GM10266 (cell line): ENCODE data around the gene SUPT6H.

ENCODE experiments used
- DNase-seq: peaks from one replicate; pipeline ENCODE4 v3.0.0; 2012; ENCODE audit errors: extremely low spot score
- TF ChIP-seq, protein P1 (sequence below): IDR thresholded peaks from 2 replicates; pipeline ENCODE4 v1.5.1; 2012; ENCODE audit warnings: mild to moderate bottlenecking, low read depth; ENCODE audit not compliant: control insufficient read depth, insufficient read depth; ENCODE audit errors: missing control alignments

SUPT6H gene

DNA sequence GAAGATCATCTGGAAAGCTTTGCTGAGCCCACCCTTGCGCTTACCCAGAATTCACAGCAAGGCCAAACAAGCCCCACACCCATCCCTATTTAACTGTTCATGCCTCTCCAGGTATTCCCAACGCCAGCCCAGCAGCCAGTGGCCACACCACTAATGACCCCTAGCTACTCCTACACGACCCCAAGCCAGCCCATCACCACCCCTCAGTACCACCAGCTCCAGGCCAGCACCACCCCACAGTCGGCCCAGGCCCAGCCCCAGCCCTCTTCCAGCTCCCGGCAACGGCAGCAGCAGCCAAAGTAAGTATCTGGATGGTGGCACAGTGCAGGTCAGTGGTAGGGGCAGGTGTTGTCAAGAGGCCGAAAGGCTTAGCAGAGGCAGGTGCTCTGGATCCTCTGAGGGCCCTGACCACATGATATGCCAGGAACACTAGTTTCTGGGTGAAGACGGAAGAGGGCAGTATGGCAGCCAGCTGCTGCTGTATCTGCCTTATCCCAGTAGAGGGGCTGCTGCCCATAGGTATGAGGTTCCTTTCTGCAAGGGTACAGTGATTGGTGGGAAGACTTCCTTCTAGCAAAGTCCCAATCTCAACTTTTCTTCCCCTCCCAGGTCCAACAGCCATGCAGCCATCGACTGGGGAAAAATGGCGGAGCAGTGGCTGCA is 39.0 kb downstream of the SUPT6H start:
- TF ChIP-seq, protein P1, sequence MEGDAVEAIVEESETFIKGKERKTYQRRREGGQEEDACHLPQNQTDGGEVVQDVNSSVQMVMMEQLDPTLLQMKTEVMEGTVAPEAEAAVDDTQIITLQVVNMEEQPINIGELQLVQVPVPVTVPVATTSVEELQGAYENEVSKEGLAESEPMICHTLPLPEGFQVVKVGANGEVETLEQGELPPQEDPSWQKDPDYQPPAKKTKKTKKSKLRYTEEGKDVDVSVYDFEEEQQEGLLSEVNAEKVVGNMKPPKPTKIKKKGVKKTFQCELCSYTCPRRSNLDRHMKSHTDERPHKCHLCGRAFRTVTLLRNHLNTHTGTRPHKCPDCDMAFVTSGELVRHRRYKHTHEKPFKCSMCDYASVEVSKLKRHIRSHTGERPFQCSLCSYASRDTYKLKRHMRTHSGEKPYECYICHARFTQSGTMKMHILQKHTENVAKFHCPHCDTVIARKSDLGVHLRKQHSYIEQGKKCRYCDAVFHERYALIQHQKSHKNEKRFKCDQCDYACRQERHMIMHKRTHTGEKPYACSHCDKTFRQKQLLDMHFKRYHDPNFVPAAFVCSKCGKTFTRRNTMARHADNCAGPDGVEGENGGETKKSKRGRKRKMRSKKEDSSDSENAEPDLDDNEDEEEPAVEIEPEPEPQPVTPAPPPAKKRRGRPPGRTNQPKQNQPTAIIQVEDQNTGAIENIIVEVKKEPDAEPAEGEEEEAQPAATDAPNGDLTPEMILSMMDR = no peak
- no peak for DNase-seq

DNA sequence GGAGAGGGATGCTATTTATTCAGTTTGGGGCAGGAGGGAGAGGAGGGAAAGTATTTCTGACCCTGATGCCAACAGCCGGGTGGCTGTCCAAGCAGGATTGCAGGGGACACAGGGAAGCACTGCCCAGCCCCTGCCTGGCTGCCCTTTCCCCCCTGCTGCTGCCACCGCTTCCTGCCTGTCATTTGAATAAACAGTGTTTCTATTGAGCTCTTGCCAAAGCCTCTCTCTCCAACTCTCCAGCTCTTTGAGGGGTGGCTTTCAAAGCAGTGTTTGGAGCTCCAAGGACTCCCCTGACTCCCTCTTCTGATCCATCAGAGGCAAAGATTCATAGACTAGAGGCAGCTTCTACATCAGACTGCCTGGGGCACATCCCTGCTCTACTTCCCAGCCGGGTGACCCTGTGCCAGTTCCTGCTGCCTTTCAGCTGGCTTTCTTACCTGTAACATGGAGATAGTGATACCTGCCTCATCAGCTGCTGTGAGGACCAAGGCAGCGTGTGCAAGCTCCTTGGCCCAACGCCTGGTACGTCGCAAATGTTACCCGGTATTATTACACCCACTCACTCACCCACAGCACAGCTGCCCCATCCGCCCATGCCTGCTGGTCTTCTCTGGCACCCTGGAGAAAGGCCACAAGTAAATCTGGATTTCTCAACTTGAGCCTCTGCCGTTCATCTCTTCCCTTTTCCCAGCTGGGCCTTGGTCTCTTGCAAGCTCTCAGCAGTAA is 40.2 kb downstream of the SUPT6H start:
- DNase-seq = no peak
- TF ChIP-seq, protein P1 = no peak

DNA sequence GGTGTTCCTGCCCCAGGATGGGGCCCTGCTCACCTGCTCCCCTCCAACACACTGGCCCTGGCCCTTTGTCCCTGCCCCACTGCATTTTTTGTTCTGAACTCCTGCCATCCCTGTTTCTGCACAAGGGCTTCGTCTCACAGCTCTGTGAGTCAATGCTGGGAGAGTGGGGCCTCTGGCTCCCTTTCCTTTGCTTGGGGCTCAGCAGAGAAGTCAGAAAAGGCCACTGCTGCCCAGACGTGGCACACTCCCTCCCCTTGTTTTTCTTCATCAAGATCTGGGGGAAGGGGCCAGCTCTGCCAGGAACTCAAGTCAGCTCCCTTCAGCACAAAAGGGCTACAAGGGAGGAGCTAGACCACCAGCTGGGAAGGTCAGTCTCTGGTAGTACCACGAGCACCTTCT is 40.7 kb downstream of the SUPT6H start:
- TF ChIP-seq, protein P1 = no peak
- DNase-seq = no peak

DNA sequence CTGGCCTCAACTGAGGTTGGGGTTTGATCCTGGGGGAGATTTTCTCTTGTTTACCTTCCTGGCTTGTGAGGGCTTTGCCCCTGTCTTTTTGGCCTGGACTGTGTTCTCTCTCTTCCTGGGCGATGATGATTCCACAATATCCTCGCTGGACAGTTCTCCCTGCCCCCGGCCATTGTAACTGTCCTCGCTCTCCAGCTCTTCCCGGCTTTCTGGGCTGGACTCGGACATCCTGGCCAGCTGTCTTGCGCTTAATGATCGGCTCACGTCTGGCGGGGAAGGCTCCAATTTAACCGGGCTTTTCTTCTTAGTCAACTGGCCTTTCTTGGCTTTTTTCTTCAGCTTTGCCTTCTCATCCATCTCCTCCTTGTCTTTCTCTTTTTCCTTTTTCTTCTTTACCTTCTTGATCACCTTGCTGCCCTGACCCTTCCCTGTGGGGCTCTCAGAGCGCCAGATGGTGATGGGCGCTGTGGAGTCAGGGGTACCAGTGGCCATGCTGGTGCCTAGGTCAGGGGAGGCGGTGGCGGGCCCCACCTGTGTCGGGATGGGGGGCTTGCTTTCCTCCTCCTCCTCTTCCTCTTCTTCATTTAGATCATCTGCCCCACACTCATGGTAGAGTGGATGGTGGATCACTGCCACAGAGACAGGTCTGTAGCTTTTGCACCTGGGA is 41.7 kb downstream of the SUPT6H start:
- TF ChIP-seq, protein P1 = no peak
- DNase-seq = no peak

DNA sequence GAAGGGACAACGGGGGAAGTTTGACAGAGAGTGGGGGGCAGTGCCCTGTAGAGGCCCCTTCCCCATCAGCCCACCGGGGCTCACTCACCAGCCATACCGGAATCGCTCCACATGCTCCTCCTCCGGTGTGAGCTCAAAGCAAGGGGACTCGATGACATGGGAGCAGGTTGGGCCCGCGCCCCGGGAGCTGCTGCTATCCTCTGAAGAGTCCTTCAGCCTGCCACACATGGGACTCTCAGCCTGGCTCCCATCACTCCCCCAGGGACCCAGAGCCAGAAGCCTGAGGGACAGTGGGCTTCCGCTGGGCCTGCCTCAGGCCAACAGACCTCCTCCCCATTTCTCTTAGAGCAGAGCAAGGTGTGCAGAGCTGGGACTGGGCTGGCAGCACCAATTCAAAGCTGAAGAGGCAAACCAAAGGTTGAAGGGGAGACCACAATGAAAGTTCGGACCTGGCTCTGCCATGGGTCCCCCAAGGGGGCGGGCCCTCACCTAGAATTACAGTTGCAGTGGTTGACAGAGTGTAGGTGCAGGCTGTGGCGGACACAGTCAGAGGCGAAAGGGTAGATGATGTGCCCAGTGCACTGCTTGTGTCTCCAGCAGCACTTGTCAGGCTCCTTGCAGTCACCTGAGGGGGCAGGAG is 42.3 kb downstream of the SUPT6H start:
- TF ChIP-seq, protein P1 = no peak
- DNase-seq = no peak

DNA sequence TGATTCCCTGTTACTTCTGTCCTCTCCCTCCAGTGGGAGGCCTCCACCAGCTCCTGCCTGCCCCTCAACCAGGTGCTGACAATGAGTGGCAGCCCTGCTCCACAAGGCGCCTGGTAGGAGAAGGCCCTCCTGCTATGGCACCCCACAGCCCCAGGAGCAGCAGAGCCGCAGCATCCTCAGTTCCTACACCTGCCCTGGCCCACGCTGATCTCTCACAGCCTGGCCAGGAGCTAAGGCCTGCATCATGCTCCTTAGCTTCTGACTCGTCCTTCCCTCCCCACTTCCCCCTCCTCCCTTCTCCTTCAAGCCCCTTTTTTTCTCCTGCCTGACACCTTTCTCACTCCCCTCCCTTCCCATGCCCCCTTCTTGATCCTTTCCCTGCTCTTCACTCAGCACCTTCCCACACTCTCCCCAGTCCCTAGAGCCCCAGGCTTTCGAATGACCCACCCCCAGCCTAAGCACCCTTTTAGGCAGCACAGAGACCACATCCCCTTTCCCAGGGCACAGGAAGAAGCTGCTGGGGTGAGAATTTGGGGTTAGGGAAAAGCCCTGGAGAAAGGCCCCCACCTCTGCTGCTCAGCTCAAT is 43.2 kb downstream of the SUPT6H start:
- DNase-seq = no peak
- TF ChIP-seq, protein P1 = no peak
